ENCODE data around the gene PTCD2. TPM values are rescaled to one million over a fixed set of nuclear protein-coding genes. Genes with fewer than 3 reads are reported as not detected.

PTCD2 gene
- total RNA-seq, 4 donors from 2014 or later, result 2.7 to 7.2 (median 5.4) TPM

DNA sequence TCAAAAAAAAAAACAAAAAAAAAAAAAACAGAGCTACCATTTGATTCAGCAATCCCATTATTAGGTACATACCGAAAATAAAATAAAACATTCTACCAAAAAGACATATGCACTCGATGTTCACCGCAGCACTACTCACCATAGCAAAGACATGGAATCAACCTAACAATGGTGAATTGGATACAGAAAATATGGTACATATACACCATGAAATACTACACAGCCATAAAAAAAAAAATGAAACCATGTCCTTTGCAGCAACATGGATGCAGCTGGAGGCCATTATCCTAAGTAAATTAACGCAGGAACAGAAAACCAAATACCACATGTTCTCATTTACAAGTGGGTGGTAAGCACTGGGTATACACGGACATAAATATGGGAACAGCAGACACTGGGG is 21.5 kb upstream of the PTCD2 start:
- 94% methylated on average over 4 to 5 of the region's 5 CpGs for WGBS, 2 donors (ENCODE audit: low coverage in 1 of 2)
- no peaks in the 10 kb centered on the region for H3K27me3 ChIP-seq

DNA sequence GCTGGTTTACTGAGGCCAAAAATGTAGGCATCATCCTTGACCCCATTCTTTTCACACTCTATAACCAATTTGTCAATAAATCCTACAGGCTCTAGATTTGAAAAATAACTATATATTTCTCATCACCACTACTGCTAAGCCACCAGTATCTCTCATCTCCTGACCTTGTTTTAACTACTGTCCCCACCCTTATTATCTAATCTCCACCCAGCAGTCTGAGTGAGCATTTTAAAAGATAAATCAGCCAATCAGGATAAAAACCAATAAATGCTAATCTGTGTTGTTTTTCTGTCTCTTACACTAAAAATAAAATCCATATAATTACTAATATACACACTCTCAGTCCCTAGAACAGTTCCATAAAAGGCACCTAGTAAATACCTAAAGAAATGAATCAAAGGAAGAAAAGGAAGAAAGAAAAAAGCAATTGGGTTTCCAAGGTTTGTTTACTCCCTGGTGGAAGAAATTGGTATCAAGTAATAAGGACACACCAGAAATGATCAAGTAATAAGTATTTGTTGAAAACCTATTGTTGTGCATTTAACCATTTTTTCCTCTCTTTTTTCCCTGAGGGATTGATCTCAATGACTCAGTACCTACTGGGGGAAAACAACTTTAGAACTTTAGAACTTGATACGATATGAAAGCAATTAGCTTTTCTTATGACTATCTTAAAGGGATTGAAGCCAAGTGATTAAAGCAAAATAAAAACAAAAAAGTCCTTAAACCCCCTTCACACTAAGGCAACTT is 19.4 kb upstream of the PTCD2 start:
- no peak overlapping the region for H3K4me3 ChIP-seq
- no peak overlapping the region for H3K27ac ChIP-seq
- no peak for ATAC-seq
- H3K4me1 ChIP-seq, result peaks cover 0 to 17% (median 0%) of the 10 kb centered on the region in 3 donors
- H3K27me3 ChIP-seq, result no peaks in the 10 kb centered on the region
- WGBS, 2 donors (ENCODE audit: low coverage in 1 of 2), result 68 to 83% methylated on average over 1 of the region's 1 CpG
- H3K36me3 ChIP-seq, result peaks cover 0 to 3% of the 10 kb centered on the region in 2 donors
- TF ChIP-seq POLR2AphosphoS5 (IDR thresholded peaks at IDR 0.05), result no peak
- TF ChIP-seq, protein P1, sequence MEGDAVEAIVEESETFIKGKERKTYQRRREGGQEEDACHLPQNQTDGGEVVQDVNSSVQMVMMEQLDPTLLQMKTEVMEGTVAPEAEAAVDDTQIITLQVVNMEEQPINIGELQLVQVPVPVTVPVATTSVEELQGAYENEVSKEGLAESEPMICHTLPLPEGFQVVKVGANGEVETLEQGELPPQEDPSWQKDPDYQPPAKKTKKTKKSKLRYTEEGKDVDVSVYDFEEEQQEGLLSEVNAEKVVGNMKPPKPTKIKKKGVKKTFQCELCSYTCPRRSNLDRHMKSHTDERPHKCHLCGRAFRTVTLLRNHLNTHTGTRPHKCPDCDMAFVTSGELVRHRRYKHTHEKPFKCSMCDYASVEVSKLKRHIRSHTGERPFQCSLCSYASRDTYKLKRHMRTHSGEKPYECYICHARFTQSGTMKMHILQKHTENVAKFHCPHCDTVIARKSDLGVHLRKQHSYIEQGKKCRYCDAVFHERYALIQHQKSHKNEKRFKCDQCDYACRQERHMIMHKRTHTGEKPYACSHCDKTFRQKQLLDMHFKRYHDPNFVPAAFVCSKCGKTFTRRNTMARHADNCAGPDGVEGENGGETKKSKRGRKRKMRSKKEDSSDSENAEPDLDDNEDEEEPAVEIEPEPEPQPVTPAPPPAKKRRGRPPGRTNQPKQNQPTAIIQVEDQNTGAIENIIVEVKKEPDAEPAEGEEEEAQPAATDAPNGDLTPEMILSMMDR (IDR thresholded peaks at IDR 0.05), result peak in 1 of 4 experiments; percentile 18
- TF ChIP-seq POLR2A (IDR thresholded peaks at IDR 0.05), result no peak
- no peak for TF ChIP-seq EP300 (IDR thresholded peaks at IDR 0.05)
- no peaks in the 10 kb centered on the region for H3K9me3 ChIP-seq

More for the DNA sequence above, 21.5 kb upstream of the PTCD2 start:
- H3K27ac ChIP-seq, result no peak overlapping the region
- no peaks in the 10 kb centered on the region for H3K9me3 ChIP-seq
- H3K4me1 ChIP-seq, result peaks cover 0 to 7% (median 0%) of the 10 kb centered on the region in 3 donors
- H3K4me3 ChIP-seq, result no peak overlapping the region
- TF ChIP-seq EP300 (IDR thresholded peaks at IDR 0.05) (no peak), POLR2A (IDR thresholded peaks at IDR 0.05) (no peak), POLR2AphosphoS5 (IDR thresholded peaks at IDR 0.05) (no peak)
- TF ChIP-seq, protein P1 (IDR thresholded peaks at IDR 0.05), result no peak
- no peak for ATAC-seq
- peaks cover 0 to 3% of the 10 kb centered on the region in 2 donors for H3K36me3 ChIP-seq

- Histone ChIP-seq H3K4me3 (no peak overlapping the region), H3K27me3 (no peaks in the 10 kb centered on the region), H3K9me3 (no peaks in the 10 kb centered on the region), H3K4me1 (peaks cover 0 to 24% (median 0%) of the 10 kb centered on the region in 3 donors), H3K36me3 (peaks cover 0 to 3% of the 10 kb centered on the region in 2 donors), H3K27ac (no peak overlapping the region)
- ATAC-seq, result no peak
- TF ChIP-seq EP300 (IDR thresholded peaks at IDR 0.05) (no peak), POLR2AphosphoS5 (IDR thresholded peaks at IDR 0.05) (no peak), POLR2A (IDR thresholded peaks at IDR 0.05) (no peak)
- TF ChIP-seq, protein P1 (IDR thresholded peaks at IDR 0.05), result no peak
- WGBS, 2 donors (ENCODE audit: low coverage in 1 of 2), result 83 to 100% methylated on average over 1 to 2 of the region's 6 CpGs
Measured at GRCh38 chr5:72301557-72301956, 18.6 kb upstream of the PTCD2 start.

DNA sequence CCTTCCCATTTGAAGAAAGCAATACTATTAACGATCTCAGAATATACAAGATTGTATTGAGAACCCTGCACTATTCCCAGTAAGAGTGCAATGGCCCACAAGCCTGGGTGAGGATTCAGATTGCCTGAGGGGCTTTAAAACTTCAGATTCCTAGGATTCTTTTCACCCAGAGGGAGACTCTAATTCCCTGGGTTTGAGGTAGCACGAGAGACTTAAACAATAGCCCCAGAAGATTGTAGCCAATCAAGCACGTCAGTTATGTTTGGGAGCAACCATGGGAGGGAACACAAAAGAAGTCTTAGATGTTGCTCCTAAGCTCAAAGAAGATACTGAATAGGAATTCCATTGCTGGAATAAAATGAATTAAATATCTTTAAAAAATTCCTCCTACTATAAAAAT is 18.0 kb upstream of the PTCD2 start:
- H3K4me3 ChIP-seq, result no peak overlapping the region
- H3K27me3 ChIP-seq, result no peaks in the 10 kb centered on the region
- no peak overlapping the region for H3K27ac ChIP-seq
- 75 to 90% methylated on average over 1 to 3 of the region's 3 CpGs for WGBS, 2 donors (ENCODE audit: low coverage in 1 of 2)
- no peaks in the 10 kb centered on the region for H3K36me3 ChIP-seq
- no peak for TF ChIP-seq POLR2A (IDR thresholded peaks at IDR 0.05)
- TF ChIP-seq POLR2AphosphoS5 (IDR thresholded peaks at IDR 0.05), result no peak
- TF ChIP-seq, protein P1 (IDR thresholded peaks at IDR 0.05), result no peak
- TF ChIP-seq EP300 (IDR thresholded peaks at IDR 0.05), result no peak
- ATAC-seq, result no peak
- no peaks in the 10 kb centered on the region for H3K9me3 ChIP-seq
- H3K4me1 ChIP-seq, result peaks cover 2 to 30% (median 3%) of the 10 kb centered on the region in 3 donors
